Activated CD8-positive, alpha-beta memory T cell treated with anti-CD3 and anti-CD28 coated beads, Interleukin-2, amount 50 U/mL, for 1 hour (primary cell): ENCODE data around the gene CUX1.
"Not testable (repeated sequence)": the region's sequence is repeated elsewhere in the genome, so short reads cannot be mapped to it uniquely, and the experiment has no call there.

Experiments
- DNase-seq: peaks from one replicate; pipeline ENCODE4 v3.0.0-alpha.2; 2020; ENCODE audit errors: extremely low read depth

Gene CUX1

DNA sequence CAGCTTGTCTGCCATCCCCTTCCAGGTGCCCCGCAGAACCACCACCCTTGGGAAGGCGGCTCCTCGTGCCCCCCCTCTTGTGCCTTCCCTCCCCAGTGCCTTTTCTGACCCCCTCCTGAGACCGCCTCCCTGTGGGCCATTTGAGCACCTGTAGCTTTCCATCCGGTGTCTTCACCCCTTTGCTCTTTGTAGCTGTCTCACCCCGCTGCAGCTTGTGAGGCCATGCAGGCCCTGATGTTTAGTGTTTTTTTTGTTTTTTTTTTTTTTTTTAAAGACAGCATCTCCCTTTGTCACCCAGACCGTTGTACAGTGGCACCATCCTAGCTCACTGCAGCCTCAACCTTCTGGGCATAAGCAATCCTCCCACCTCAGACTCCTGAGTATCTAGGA is 52.5 kb downstream of the CUX1 start:
- DNase-seq, result no peak

DNA sequence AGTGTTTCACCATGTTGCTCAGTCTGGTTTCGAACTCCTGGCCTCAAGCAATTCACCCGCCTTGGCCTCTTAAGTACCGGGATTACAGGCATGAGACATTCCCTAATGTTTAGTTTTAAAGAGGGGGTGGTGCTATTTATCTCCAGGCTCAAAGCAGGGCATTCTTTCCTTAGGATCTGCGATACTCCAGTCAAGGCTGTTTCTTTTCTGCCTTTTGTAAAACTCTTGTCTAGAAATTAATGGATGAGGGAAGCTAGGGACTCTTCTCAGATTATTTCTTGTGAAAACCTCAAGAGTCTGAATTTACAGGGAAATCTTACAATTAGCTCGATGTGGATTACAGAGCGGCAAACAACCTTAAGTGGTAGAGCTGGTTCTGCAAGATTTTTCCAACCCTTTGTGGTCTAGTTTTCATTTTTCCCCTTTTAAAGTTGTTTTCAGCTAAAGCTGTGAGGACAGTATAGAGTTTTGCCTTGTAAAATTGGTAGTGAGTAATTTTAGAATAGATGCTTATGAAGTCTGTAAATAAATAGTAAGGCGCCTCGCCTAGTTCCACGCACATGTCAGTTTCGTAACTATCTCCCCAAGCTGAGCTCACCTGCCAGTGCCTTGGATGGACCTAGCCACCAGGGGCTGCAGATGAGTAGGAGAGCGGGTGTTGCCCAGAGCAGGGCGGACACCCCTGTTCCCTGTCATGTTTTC is 53.1 kb downstream of the CUX1 start:
- DNase-seq, result no peak

DNA sequence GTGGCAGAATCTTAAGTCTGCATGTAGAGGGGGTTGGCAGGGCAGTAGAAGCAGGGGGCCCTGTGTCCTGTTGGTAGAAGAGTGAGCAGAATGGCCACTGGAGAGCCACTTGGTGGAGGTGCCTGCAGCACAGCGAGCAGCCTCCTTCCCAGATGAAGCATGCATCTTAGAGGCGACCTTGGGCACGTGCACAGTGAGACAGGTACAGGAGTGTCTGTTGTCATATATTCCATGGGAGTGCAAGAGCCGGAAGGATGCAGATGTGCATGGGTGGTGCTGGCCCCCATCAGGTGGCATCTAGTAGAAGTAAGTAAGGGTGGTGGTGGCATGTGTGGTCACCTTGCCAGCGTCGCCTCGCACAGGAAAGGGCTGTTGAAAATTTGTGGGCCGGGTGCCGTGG is 53.9 kb downstream of the CUX1 start:
- no peak for DNase-seq

DNA sequence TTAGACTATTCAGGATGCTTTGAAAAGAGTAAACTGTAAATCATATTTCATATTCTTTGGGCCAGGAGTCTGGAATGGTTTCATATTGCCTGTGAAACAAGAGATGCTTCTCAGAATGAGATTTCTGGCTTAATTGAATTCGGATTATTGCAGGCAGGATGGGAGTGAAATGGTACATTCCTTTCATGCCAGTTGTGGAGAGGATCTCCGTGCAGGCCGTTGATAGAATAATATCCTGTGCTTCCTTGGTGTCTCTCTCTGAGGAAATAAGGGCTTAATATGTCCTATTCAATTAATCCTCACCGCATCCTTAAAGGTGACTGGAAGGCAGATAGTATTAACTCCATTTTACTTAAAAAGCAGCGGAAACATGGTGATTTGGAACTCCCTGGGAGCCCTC is 56.6 kb downstream of the CUX1 start:
- no peak for DNase-seq

DNA sequence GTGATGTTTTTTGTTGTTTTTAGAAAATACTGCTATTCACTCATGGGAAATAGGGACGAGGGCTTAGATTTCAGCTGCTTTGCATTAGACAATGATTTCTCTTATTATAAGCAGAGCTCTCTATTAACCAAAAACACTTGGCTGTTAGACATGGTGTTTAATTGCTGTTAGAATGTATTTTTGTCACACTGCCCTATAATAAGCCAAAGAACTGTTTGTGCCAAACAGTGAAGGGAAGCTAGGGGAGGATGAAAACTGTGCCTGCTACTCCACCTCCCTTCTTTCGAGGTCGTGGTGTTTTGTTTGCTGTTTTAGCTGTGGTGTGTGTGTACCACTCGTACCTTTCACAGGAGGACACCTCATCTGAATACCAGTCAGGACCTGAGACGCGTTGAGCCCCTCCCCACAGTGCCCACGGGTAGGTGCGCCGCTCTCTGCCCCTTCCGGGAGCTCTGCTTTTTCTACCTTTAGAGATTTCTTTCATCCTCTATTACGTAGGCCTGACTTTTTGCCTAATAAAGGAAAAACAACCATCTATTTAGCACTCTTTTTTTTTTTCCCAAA is 57.9 kb downstream of the CUX1 start:
- no peak for DNase-seq

DNA sequence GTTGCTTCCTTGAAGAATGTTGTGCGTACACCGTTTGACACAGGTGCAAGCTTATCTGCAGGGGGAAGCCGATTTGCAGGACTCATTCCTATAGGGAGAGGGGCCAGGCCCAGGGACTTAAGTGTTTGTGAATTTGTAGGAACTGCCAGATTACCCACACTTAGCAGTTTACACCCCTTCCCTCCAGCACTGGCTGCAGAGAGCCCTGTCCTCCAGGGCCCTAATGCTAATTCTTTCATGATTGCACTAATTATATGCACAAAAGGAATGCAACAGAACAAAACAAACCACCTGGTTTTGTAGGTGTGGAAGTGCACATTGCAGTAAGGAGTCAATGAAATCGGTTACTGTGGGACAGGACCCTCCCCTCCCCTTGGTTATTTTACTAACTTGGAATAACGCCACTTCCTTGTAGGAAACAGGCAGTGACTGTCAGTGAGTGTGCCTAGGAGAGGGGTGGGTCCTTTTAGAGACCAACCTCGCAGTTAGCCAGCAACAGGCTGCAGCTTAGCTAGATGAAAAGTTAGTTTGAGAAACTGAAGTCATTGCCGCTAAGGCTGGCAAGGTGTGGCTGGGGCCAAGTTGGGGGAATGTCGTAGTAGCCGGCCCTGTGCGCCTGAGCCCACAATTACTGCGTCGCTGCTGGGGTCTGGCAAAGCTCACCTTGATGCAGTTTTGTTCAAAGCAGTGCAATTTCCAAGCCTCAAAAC is 60.6 kb downstream of the CUX1 start:
- DNase-seq, result no peak

DNA sequence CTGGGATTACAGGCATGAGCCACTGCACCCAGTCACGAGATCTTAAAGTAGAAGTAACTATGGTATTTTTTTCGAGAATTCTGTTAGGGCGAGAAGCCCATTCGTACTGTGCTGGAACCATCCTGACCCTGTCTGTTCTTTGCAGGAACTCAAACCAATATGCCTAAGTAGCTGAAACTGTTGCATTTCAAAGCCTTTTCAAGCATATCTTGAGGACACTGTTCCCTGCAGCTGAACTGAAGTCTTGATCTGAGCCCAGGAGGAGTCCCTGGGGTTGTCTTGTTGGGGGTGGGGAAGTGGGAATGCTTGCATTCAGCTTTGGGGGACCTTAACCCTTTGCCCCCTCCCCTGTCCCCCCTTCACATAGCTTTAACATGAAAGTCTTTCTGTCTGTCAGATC is 61.5 kb downstream of the CUX1 start:
- DNase-seq, result no peak

DNA sequence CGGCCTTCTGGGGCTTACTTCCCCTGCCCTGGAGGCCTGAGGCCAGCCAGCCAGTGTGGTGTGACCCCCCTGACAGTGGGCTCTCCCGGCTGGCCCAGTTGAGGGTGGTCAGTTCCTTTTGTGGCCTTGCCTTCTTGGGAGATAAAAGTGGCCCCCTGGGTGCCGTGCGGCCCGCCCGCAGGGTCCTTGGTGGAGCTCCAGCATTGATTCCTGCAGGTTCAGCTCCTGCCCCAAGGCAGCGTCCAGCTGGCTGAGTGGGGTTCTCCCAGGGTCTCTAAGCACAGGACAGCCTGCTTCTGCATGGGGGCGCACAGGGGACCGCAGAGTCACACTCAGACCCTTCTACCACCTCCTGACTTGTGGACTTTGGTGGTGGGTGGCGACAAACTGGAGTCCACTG is 62.1 kb downstream of the CUX1 start:
- DNase-seq, result no peak

DNA sequence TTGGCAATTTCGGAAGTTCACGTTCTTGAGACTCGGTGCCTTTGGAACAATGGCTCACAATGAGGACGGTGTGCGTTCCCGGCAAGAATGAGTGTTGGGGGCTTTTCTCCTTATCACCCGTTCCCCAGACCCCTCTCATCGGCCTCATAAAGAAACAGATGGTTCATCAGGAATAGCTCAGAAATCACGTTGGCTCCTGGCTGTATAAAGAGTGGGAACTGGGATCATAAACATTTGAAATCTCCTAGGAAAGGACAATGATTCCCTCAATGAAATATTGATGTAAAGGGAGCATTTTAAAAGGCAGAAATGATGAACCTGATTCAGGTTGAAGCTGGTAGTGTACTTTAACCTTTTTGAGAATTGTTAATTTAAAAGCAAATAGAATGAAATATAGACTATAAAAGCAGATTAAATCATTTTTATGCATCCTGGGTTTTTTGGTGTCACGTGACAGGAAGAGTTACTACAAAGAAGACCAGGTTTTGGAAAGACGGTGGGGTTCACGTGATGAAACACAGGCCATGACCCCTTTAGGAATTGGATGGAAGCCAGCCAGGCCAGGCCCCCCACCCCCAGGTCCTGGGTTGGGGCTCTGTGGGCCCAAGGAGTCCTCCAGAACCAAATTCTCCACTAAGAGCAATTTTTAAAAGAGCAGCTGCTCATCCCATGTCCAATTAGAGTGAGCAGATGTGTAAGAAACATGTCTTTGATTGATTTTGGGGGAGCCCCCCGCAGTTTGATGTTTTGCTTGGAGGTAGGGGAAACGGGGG is 63.0 kb downstream of the CUX1 start:
- no peak for DNase-seq

DNA sequence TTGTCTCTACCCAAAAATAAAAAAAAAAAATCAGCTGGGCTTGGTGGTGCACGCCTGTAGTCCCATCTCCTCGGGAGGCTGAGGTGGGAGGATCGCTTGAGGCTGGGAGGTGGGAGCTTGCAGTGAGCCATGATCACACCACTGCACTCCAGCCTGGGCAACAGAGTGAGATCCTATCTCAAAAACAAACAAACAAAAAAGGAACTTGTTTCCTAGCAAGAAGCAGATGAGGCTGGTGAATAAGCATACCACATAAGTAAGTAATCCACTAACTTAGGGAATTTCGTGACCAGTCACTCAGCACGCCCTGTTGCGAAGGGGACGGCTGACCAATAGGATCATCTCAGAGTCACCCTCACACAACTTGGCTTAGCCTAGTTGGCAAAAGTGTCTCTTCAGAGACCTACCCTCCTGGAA is 64.6 kb downstream of the CUX1 start:
- no peak for DNase-seq

DNA sequence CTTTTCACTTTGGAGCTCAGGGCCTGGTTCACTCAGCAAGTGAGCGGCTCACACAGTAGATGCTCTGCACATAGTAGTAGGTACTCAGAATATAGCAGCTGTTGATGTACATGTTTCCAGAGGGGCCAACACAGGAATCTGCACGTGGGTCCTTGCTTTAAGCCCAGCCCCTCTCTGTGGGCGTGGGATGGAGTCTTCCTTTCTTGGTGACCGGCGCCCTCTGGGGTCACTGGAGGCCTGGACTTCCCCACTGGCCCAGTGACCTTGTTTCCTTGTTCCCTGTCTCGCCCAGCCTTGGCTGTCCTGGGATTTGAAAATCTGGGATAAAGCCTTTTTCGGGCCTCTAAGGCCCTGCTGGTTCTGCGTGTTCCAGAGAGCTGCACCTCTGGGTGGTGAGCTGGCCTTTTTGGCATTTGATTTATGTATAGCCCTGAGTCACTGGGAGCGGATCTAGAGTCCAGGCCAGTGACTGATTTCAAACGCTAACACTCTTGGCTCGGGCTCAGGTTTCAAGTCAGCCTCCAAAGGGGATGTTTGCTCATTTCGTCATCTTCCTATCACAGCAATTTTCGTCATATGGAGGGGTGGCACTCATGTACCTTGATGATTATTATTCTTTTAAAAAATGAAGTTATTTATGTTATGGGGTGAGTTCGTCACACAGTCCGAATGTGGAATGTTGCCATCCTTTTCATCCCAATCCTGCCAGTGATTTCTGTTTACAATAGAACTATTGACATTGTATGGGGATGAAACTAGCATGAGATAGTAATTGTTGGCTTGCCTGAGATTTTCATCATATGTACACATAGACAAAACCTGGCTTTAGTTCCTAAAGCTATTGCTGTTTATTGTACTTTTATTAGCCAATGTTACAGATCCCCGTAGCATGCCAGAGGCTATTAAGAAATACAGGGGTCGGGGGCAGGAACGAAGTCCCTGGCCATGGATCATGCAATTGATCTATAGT is 65.5 kb downstream of the CUX1 start:
- DNase-seq, result no peak

DNA sequence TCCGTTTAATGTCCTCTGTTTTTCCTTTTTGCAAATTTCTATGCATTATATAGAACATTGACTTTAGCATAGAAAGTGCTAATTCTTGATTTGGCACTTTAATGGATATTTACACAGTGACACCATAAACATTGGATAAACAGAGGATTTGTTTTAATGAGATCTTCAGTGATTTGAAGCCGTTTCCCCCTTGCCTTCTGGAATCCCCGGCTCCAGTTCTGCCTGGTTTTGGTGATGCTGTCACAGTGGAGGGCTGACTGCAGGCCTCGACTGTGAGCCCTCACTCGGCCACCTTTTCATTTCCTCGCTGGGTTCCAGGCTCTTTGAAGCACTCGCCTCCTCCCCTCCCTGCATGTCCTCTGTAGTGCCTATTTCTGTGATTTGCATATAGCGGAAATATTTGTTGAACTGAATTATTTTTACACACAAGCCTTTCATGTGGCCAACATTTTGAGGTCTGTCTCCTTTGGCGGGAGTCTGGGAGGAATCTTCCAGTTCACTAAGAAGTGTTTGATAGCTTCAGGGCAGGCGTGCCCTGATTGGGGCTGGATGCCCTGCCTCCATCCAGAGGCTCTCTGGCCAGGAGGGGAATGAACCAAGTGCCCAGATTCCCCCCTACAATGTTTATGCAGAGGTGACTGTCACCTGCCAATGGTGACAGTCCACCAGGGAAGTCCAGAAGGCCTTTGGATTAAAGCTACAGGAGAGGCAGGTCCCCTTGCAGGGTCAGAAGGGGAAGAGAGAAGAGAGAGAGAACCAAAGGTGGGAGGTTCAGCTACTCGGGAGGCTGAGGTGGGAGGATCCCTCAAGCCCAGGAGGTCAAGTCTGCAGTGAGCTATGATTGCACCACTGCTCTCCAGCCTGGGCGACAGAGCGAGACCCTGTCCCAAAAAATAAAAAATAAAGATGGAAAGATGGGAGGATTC is 67.5 kb downstream of the CUX1 start:
- no peak for DNase-seq

DNA sequence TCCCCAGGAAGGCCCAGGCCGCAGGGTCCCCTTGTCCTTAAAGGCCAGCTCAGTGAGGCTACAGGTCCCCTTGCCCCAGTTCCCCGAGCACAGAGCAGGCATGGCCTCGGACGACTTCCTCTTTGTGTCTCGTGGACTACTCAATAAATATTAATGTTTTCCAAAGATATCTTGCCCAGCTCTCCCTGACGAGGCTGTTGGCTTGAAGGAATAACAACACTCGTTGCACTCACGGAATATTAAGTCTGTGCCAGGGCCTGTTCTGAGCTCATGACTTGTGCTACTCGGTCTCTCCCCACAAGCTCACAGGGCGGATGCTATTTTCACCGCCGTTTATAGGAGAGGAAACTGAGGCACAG is 68.2 kb downstream of the CUX1 start:
- DNase-seq, result no peak

DNA sequence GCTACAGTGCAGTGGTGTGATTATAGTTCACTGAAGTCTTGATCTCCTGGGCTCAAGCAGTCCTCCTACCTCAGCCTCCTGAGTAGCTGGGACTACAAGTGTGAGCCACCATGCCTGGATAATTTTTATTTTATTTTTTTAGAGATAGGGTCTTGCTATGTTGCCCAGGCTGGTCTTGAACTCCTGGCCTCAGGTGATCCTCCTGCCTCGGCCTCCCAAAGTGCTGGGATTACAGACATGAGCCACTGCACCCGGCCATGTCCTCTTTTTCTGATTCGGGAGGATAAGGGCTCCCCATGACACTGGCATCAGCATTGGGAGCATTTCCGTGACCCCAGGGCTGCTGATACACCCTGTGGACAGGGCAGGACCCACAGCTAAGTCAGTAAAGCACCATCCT is 69.9 kb downstream of the CUX1 start:
- DNase-seq, result not testable (repeated sequence)

DNA sequence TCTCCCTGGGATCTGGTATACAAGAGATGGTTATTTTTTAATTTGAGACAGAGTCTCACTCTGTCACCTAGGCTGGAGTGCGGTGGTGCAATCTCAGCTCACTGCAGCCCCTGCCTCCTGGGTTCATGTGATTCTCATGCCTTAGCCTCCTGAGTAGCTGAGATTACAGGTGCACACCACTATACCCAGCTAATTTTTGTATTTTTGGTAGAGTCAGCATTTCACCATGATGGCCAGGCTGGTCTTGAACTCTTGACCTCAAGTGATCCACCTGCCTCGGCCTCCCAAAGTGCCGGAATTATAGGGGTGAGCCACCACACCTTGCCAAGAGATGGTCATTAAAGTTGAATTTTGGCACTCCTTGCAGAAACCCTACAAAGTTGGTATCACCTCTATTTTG is 71.1 kb downstream of the CUX1 start:
- DNase-seq, result not testable (repeated sequence)

DNA sequence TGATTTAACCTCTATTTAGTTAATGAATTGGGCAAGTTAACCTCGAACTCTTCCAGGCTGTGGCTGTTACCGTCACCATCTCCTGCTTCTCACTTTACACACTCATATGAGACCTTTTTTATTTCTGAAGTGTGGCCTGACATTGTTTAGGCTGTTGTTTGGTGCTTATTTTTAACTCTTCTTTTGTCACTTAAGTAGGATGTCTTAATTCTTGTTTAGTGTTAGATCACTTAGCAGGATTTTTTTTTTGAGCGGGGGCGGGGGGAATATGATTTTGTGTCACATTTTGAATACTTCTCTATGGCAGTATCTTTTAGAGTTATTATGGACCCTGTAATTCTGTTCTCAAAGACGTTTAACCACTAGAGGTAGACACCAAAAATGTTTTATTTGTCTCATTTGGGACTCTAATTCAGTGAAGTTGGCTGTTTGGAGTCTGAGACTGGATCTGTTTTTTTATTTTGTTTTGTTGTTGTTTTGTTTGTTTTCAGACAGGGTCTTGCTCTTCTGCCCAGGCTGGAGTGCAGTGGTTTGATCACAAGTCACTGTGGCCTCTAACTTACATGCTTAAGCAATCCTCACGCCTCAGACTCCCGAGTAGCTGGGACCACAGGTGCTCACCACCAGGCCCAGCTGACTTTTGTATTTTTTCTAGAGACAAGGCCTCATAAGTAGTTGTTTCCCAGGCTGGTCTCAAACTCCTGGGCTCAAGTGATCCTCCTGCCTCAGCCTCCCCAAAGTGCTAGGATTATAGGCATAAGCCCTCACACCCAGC is 73.5 kb downstream of the CUX1 start:
- no peak for DNase-seq

DNA sequence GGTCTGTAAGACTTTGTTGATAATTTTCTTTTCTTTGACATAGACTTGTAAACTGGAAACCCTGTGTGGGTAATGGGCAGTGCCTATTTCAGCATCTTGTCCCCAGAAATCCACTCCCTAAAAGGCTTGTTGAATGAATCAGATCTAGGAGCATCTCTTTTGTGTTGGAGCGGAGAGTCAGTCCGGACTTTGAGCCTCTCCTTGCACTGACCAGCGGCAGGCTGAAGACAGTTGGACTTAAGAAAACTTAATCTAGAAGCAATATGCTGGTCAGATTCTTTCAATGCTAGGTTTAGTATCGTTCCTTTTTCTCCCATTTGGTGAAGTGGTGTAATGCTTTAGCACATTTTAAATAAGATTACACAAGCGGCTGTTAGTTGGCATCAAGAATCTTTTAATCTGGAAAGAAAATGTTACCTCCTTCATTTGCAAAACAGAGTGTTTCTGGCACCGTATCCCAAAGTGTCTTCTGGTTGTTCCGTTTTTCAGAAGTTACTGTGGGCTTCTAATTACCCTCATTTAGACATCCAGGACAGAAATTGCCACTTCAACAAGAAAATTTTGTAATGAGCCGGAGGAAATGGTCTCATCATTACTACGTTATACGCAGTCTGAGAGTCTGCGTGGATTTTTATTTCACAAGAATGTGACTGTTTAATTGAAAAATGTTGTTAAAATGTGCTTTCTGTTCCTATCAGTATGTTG is 74.7 kb downstream of the CUX1 start:
- DNase-seq, result no peak

DNA sequence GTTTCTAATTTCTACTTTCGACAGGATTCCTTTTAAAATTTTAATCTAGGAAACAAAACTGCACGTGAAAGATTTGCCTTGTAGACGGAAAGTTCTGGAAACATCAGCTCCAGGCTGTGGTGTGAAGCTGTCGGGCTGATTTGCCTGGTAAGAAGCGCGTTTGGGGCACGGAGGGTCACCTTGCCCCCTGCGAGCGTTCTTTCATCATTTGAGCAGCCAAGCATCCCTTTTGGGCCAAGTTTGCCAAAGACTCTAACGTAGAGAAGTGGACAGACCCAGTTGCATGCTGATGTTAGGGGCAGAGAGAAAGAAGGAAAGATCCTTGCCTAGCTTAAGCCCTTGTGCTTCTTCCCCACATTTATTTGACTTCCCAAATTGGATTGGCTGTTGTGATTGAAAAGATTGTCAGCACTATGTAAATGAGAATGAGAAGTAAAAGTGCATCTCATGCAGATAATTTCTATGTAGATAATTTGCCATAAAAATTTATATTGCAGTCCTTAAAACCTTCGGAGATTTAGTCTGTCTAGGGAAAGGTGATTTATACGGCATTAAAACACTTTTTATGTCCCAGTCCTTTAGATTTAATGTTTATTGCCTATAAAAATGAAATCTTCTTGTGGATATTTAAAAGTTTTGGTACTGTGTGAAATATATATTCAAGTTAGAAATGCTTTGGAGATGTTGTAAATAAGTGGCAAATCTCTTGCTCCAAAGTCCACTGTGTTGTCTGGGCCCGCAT is 76.1 kb downstream of the CUX1 start:
- no peak for DNase-seq
